Measurements from ENCODE around the gene ADAMTSL1.

DNA sequence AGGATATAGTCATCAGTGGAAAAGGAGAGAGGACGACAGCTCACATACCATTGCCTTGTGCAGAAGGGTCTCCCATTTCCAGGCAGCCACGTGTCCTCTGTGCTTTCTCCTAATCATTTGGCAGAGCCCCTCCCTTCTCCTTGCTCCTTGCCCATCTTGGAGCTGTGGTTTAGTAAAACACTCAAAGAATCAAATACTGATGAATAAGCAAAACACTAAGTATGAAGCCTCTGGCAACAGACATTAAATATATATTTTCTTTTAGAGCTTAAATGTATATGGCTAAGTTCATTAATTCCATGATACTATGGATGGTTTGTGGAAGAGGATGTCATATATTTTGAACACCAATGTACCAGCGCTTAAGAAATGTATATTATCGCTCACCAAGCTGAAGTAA is 280.6 kb downstream of the ADAMTSL1 start:
- TF ChIP-seq, protein P1, sequence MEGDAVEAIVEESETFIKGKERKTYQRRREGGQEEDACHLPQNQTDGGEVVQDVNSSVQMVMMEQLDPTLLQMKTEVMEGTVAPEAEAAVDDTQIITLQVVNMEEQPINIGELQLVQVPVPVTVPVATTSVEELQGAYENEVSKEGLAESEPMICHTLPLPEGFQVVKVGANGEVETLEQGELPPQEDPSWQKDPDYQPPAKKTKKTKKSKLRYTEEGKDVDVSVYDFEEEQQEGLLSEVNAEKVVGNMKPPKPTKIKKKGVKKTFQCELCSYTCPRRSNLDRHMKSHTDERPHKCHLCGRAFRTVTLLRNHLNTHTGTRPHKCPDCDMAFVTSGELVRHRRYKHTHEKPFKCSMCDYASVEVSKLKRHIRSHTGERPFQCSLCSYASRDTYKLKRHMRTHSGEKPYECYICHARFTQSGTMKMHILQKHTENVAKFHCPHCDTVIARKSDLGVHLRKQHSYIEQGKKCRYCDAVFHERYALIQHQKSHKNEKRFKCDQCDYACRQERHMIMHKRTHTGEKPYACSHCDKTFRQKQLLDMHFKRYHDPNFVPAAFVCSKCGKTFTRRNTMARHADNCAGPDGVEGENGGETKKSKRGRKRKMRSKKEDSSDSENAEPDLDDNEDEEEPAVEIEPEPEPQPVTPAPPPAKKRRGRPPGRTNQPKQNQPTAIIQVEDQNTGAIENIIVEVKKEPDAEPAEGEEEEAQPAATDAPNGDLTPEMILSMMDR (IDR thresholded peaks at IDR 0.05; ENCODE audit: poor library complexity, severe bottlenecking), result no peak
- TF ChIP-seq POLR2AphosphoS5 (IDR thresholded peaks at IDR 0.05) (no peak), SMC3 (conservative IDR thresholded peaks at IDR 0.05; ENCODE audit: poor library complexity) (no peak), RAD21 (conservative IDR thresholded peaks at IDR 0.05) (no peak), EZH2 (IDR thresholded peaks at IDR 0.05; ENCODE audit: borderline replicate concordance, insufficient read depth, low read length, poor library complexity, severe bottlenecking) (no peak), EP300 (conservative IDR thresholded peaks at IDR 0.05; ENCODE audit: poor library complexity, severe bottlenecking) (no peak), MXI1 (conservative IDR thresholded peaks at IDR 0.05; ENCODE audit: poor library complexity, severe bottlenecking) (no peak)
- TF ChIP-seq, protein P2, sequence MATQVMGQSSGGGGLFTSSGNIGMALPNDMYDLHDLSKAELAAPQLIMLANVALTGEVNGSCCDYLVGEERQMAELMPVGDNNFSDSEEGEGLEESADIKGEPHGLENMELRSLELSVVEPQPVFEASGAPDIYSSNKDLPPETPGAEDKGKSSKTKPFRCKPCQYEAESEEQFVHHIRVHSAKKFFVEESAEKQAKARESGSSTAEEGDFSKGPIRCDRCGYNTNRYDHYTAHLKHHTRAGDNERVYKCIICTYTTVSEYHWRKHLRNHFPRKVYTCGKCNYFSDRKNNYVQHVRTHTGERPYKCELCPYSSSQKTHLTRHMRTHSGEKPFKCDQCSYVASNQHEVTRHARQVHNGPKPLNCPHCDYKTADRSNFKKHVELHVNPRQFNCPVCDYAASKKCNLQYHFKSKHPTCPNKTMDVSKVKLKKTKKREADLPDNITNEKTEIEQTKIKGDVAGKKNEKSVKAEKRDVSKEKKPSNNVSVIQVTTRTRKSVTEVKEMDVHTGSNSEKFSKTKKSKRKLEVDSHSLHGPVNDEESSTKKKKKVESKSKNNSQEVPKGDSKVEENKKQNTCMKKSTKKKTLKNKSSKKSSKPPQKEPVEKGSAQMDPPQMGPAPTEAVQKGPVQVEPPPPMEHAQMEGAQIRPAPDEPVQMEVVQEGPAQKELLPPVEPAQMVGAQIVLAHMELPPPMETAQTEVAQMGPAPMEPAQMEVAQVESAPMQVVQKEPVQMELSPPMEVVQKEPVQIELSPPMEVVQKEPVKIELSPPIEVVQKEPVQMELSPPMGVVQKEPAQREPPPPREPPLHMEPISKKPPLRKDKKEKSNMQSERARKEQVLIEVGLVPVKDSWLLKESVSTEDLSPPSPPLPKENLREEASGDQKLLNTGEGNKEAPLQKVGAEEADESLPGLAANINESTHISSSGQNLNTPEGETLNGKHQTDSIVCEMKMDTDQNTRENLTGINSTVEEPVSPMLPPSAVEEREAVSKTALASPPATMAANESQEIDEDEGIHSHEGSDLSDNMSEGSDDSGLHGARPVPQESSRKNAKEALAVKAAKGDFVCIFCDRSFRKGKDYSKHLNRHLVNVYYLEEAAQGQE (IDR thresholded peaks at IDR 0.05; ENCODE audit: borderline replicate concordance), result no peak

All from neural cell (in vitro differentiated cells).